HG02840 (cell line): ENCODE results near the gene MACROH2A1.
"Not testable (repeated sequence)": the region's sequence is repeated elsewhere in the genome, so short reads cannot be mapped to it uniquely, and the experiment has no call there.

ENCODE experiments used
- ATAC-seq: cut with Tn5 transposase; IDR thresholded peaks from one replicate; pipeline ENCODE4 v1.9.1; 2021; ENCODE audit warnings: mild to moderate bottlenecking, moderate library complexity, moderate number of reproducible peaks; ENCODE audit not compliant: unreplicated experiment, low FRiP score

The MACROH2A1 gene

DNA sequence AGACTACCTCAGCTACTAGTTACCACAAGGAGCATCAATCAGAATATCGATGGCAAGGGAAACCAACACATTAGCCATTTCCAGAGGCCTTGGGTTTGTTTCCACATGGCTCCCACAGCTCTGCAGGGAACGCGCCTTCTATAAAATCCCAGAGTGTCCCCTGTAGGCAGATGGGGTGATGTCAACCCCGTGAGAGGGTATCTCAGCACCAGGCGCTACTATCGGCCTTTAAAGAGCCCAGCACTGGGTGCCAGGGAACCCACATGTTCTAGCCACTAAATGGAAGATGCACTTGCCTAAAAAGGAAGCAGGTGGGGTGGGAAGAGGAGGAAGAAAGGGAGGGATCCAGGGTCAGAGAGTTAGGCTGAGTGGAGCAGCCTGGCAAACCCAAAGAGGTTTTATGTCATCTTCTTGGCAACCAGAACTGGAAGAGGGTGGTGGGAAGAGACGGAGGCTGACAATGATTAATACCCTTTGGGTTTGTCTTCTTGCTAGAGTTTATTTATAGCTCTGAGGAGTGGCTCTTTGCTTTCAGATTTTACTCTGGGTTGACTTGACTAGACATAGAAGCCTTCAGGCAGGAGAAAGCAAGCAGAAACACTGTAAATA lies 19.9 kb downstream of the MACROH2A1 start:
- no peak for ATAC-seq

DNA sequence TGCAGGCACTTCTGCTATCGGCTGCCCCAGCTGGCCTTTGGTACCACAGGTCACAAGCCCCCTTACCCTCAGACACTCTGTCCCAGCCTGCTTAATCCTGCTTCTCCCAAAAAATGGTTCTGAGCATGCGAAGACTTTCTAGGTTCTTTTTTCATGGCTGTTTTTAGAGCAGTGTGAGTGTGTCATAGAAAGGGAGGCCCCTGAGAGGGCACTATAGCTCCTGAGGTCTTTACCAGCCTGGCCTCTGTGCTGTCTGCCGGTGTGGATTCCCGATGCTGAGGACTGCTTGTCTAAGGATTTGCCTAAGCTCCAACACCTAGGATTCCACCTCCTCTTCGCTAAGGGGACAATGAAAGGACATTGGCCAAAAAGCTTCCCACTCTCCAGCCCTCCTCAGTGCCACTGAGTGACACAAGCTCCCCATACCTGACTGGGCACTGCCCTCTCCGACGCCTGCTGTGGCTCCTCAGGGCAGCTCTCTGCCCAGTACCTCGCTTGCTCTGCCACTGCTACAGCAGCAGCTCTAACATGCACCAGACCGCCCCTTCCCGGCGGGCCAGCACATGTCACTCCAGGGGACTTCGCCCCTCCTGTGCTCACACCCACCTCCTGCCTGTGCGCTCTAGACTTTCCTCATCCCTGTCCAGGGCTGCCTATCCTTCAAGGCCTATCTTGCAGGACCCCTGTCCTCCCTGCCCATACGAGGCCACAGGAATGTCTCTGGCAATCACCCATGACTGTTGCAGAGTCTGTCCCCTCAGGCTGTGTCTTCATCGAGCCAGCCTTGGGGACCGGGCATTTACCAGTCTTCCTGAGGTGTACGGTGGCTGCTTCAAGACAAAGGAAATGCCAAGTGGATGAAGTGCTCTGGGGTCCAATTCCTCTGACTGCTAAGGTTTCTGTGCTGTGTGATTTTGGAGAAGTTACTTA lies 21.0 kb downstream of the MACROH2A1 start:
- ATAC-seq, result no peak

DNA sequence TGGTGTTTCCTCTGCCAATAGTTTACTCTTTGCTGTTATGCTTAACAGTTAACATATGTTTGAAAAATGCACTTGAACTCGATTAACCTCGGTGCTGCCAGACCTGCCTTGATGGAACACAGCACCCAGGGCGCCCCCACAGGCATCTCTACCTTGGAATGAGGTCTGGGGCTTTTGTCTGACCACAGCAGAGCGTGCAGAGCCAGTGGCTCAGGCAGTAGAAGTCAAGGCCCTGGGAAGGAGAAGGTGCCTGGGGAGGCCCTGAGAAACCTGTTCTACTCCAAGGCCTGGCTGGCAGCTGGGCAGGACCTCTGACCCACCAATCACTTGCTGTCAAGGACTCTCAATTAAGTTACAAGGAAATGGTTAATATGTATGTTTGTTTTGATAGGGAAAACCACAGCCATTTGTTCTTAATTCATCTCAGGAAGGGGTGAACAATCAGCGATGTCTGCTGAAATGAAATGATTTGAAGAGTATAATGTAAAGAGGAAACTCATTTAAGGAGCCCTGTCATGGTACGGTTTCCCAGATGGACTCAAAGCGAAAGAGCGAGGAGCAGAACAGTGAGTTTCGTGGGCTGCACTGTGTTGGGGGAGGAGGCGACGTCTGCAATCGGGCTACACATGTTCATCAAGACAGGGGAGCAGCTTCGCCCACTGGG lies 21.9 kb downstream of the MACROH2A1 start:
- ATAC-seq, result peak; percentile 62

DNA sequence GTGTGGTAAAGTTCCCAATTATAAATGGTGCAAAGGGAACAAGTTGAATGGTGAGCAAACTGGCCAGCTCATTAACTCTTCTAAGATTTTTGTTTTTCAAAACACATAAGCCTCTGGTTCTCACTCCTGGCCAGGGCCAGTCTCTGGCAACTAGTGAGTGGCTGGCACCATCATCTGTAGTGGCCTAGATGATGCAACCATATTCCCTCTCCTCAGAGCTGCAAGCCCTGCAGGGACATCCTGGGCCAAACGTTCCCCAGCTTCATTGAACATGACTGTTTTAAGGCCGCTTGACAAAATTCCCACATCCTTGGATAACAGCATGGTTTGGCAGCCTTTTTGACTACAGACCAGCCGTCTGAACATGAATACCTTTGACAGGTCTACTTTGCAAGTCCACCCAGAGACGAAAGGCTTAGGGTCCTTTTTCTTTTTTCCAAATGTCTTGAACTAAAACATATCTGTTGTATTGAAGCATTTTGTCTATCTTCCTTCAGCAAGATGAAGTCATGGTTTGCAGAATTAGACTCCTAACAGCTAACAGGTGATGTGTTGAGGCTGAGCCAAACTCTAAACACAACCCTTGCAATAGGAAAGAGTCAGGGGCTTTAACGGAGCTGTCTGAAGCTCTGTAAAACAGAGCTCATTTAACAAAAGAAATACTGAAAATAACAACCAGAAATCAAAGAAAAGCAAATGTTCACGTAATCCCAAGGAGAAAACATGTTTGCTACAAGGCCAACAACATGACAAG lies 23.8 kb downstream of the MACROH2A1 start:
- ATAC-seq, result no peak

DNA sequence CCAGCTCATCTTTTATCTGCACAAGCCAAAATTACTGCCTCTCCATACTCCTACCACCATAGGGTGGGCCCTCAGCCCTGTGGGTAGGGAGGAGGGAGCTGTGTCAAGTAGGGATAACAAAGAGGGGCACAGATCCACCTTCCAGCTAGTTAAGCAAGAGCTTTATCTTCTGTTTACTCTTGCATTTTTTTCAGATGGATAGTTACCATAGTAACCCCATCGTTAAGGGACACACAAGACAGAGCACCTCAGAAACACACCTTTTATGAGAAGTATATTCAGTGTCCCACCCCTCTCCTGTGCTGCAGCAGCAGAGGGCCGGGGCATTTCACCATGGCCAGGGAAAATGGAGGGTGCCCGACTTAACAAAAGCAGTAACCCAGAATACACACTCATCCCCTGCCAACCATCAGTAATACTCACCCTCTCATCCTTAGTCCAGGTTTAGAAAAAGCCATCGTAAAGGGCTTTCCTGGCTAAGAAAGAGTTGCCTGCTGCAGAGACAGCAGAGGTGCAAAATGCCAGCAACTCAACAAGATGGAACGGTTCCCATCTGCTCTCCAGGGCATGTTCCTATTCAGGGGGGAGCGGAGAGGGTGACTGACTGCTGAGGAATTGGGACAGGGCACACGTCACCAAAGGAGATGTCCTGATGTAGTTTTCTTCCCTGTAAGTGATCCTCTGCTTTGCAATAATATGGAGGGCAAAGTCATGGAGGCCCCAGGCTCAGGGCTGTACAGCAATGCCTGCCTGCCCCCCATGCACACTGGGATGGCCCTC lies 25.1 kb downstream of the MACROH2A1 start:
- ATAC-seq, result no peak

DNA sequence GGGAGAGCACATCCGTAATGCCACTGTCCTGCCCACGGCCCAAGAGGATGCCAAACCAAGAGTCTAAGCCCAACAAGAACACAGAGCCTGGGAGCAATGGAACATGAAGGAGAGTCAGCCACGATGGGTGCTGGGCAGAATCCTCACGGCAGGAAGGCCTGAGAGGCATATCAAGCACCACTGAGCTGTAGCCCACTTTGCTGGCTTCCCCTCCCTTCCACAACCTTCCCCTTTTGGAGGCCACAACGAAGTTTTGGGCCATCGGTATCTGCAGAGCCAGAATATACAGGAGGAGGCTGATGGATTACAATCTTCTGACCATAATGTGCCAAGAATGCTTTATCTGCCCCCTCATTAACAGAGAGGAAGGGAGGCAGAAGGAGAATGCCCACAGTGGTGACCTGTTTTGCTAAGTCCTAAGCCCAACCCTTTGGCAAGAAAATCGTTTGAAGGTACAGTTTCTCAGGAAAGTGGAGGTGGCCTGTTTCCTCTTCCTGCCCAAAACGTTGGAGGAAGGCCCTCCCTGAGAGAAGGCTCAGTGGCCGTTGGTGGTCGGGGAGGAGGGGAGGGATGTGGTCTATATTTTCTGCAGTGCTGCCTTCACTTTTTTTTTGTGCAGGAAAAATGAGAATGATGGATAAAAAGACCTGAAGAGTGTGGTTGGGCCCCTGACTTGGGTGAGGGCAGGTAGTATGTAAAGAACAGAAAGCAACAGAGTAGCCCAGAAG lies 26.2 kb downstream of the MACROH2A1 start:
- ATAC-seq, result no peak

DNA sequence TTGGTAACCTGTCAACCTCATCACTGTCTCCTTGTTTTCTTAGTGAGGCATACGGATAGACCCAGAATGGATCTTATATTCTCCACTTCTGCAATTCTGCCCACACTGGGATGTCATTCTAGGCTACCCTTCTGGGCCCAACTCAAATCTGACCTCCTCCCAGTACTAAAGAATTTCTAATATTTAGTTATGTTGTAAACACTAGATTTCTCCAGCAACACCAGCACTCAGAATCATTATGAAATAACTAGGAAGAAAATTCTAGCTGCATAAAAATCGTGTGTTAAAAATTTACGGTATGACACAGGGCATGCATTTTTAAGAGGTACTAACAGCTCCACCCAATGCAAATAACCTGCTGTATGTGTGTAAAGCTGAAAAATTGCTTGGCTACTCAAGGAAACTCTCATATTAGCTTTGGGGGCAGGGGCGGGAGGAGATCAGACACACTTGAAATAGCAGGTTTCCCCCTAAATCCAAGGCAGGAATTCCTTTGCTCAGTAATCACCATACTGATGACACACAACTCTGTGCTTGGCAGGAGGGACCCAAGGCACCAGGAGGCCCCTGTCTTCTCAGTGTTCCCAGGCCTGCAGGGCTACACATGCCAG lies 27.3 kb downstream of the MACROH2A1 start:
- no peak for ATAC-seq

DNA sequence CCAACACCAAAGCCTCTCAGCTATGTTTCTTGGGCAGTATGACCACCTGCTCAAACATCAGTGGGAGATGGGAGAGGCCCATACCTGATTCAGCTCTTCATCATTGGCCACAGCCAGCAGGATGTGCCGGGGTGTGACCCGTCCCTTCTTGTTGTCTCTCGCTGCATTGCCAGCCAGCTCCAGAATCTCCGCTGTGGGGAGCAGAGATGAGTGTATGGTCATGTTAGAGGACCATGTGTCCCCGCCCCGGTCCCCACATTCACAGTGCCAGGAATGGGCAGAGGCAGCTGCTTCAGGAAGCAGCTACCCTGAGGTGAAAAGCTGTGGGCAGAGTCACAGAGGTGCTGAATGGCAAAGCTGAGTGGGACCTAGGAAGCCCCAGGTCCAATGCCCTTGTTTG lies 29.1 kb downstream of the MACROH2A1 start:
- ATAC-seq, result no peak

DNA sequence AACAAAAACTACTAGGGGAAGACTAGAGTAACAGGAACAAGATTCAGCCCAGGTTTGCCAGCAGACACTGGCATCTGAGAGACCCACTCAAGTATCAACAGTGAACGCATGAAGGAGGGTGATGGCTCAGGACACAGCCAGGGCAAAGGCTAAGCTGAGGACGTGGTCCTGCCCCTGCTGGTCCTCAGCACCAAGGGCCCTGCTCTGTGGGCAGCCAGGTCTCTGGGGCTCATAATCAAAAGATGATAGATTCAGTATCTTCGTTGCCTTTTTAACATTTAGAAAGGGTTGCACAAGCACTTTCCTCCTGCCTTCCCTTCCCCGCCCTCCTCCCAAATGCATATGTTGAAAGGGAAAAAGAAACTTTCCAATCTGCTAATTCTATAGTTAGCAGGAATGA lies 31.5 kb downstream of the MACROH2A1 start:
- no peak for ATAC-seq

DNA sequence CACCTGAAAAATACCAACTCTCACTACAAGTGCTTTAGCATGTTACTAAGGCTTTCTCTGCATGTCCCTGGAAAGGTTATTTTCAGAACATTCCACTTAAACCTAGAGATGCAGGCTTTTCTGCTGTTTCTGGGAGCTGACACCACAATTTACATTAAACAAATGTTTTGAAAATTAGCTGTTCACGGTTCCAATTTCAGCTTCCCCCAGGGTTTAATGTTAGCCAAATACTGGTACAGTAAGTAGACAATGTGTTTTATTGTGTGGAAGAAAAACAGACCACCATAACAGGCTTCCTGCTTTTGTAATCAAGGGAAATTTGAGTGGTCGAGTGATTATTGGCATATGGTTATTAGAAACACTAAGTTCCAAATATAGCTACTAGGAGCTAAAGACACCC lies 32.0 kb downstream of the MACROH2A1 start:
- no peak for ATAC-seq

DNA sequence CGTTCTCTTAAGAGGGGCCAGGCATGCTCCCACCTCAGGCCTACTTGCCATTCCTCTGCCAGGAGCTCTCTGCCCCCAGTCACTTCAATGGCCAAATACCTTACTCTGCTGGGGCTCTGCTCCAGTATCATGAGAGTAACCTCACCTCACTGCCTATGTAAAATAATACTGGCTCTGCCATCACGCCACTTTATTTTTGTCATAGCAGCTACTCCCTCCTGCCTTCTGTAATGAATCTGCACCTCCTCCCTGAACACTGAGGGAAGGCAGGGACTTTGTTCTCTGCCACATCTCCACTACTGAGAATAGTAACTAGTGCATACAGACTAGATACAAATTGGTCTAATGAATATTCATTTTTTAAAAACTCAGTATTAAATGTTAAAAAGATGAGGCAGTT lies 33.8 kb downstream of the MACROH2A1 start:
- no peak for ATAC-seq

DNA sequence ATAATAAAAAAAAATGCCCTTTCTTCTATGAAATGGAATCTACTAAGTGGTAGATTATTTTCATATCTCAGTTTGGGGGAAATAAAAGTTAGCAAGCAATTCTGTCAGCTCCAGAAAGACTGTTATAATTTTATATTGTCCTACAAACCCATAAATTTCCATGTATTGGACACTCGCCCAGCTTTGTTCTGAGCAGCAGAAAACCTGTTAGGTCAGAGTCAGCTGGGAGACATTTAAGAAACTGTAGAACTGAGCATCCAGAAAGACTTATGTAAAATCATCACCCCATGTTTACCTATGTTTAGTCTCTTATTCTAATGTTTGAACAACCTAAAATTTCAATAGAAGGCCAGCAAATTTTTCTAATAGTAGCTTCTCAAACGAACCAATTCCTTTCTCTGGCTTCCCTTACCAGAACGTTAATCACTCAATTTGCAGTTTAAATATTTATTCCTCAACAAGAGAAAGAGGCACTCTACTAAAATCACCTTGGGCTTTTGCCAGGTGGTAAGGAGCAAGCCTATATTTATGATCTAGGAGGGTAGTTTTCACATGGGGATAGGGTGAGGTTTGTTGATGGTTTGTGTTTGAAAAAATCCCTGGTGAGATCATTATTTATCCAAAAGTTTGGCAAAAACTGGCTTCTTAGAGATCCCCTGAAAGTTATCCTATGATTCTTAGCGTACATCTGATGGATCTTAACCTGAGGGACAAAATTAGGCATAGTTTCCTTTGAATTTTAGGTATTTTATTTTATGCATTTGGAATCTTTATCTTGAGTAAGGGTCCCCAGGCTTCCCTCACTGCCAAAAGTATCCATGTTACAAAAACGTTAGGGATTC lies 34.4 kb downstream of the MACROH2A1 start:
- ATAC-seq, result no peak

DNA sequence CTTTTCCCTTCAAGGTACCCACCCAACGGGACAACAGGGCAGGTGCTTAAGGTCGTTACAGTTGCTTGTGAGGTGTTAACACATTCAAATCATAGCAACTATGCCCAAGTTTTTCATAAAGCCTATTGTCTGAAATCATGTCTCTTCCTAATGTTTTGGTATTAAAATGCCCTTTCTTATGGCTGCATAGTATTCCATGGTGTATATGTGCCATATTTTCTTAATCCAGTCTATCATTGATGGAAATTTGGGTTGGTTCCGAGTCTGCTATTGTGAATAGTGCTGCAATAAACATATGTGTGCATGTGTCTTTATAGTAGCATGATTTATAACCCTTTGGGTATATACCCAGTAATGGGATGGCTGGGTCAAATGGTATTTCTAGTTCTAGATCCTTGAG lies 35.7 kb downstream of the MACROH2A1 start:
- ATAC-seq, result not testable (repeated sequence)

DNA sequence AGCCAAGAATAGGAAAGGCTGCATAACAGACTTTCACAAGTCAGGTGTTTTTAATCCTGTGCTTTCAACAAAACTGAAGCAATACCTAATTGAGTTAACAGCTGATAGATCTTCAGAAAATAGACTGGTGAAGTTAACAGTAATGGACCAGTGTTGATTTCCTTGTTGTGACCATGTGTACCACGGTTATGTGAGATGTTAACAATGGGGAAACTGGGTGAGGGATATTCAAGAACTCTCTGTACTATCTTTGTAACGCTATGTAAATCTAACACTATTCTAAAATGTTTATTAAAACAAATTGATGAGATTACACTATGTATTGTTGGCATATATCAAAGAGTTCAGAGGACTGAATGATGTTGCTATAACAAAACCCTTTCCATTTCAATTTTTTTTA lies 36.9 kb downstream of the MACROH2A1 start:
- ATAC-seq, result no peak

DNA sequence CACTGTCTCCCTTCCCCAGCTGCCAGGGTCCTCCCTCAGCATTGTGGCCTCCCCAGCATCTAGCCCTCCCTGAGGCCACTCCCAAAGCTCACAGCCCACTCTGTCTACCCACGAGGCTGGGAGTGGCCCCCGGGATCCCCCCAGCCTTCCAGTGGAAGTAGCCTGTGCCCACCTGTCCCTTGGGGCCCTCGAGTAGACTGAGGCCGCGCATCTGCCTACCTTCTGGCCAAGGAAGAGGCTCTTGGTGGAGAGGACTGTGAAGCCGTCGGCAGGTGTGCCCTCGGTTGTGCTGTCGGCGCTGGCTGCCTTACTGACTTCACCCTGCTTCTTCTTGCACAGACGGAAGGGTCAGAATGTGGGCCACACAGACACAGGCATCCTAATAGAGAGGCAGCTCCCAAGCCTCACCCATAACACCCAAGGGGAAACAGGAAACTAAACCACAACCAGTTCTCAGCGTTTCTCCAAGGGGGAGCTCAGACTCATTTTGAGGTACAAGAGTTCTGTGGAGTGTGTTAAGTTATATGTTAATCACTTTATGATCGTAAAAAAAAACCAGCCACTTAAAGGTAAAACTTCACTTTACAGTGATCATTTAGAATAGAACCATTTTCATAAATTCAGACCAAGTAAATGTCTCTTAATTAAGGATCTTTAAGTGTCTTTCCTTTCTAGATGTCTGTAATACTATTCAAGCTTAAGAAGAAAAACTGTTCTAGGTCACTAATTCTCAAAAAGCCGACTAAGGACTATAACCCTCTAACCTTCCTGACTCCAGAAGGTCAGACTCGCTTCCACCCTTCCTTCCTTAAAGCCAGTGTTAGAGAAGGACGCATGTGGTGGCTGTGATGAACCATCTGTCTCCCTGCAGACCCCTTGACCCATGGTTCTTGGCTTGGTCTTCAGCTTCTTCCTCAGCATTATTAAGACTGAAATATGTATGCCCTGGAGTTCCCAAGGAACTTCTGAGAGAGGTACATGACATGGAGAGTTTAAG lies 38.5 kb downstream of the MACROH2A1 start:
- ATAC-seq, result no peak

DNA sequence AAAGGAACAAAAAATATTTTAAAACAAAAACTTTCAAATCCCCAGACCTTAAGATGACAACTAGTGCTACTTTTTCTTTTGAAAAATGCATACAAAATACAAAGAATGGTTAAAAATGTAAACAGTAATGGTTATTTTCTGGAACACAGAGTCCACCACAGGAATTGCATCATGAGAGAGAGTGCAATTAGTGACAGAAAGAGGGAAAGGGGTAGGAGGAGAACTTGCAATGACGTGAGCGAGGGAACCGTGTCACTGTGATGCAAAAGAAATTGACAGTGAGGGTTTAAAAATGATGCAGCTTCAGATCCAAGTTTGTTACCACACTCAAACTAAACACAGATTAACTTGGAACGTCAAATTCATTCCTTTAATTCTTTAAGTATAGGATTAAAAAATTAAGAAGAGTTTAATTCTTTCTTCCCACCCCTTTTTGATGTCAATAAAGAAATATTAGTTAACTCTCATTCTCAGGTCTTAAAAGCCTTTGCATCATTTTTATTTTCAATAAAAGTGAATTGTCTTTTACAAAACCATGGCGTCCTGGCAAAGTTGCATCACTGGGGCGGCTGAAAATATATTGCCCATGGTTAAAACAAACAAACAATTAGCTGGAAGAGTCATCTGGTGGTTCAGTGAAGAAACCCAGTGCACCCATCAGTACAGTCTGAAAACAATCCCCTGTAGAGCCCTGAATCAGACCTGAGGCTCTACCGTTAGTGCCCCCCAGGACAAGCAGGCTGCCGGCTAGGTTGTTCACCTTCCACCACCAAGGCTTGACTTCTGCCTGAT lies 39.5 kb downstream of the MACROH2A1 start:
- ATAC-seq, result no peak
